H9 (cell line): ENCODE results near the gene IPO11. TPM values are rescaled to one million over a fixed set of nuclear protein-coding genes. Genes with fewer than 3 reads are reported as not detected.
A peak's percentile ranks its signal among the peaks of the same experiment; 100 is the strongest.
"Not testable (repeated sequence)": the region's sequence is repeated elsewhere in the genome, so short reads cannot be mapped to it uniquely, and the experiment has no call there.

Experiments
- DNase-seq: peaks from one replicate; pipeline ENCODE4 v3.0.0-alpha.2; 2017
- H2AFZ ChIP-seq: one replicate; pipeline ENCODE4 v1.6.1; 2013; ENCODE audit warnings: mild to moderate bottlenecking, low read length, control low read depth, moderate library complexity
- H2AK5ac ChIP-seq: 2 replicates; pipeline ENCODE4 v1.6.1; 2013; ENCODE audit warnings: low read length, control low read depth, mixed read lengths; ENCODE audit not compliant: insufficient read length
- H2BK120ac ChIP-seq: one replicate; pipeline ENCODE4 v1.6.1; 2013; ENCODE audit warnings: low read depth, mild to moderate bottlenecking, low read length, control low read depth, inconsistent platforms; ENCODE audit not compliant: poor library complexity, severe bottlenecking
- H2BK12ac ChIP-seq: 2 replicates; pipeline ENCODE4 v1.6.1; 2013; ENCODE audit warnings: low read length, control low read depth, mixed read lengths, low read depth; ENCODE audit not compliant: insufficient read length
- H2BK15ac ChIP-seq: 2 replicates; pipeline ENCODE4 v1.6.1; 2013; ENCODE audit warnings: low read depth, low read length, control low read depth
- H2BK20ac ChIP-seq: one replicate; pipeline ENCODE4 v1.6.1; 2013; ENCODE audit warnings: low read depth, mild to moderate bottlenecking, low read length, control low read depth, inconsistent platforms; ENCODE audit not compliant: poor library complexity, severe bottlenecking
- H2BK5ac ChIP-seq: 2 replicates; pipeline ENCODE4 v1.6.1; 2013; ENCODE audit warnings: low read length, control low read depth, mixed read lengths; ENCODE audit not compliant: insufficient read length
- H3K14ac ChIP-seq: 2 replicates; pipeline ENCODE4 v1.6.1; 2013; ENCODE audit warnings: low read length, control low read depth; ENCODE audit not compliant: insufficient read depth
- H3K18ac ChIP-seq: 2 replicates; pipeline ENCODE4 v1.6.1; 2013; ENCODE audit warnings: low read depth, mild to moderate bottlenecking, mixed read lengths, low read length, control low read depth; ENCODE audit not compliant: insufficient read length
- H3K23ac ChIP-seq: 2 replicates; pipeline ENCODE4 v1.6.1; 2013; ENCODE audit warnings: low read length, control low read depth, mixed read lengths, low read depth; ENCODE audit not compliant: insufficient read length
- H3K23me2 ChIP-seq: 2 replicates; pipeline ENCODE4 v1.6.1; 2013; ENCODE audit warnings: low read depth, mild to moderate bottlenecking, mixed read lengths, low read length, control low read depth; ENCODE audit not compliant: insufficient read length, poor library complexity, severe bottlenecking
- H3K27ac ChIP-seq: 2 replicates; pipeline ENCODE4 v1.5.1; 2013; ENCODE audit warnings: low read length, control low read depth, mixed read lengths, low read depth; ENCODE audit not compliant: insufficient read length
- H3K27me3 ChIP-seq: 2 replicates; pipeline ENCODE4 v1.6.1; 2013; ENCODE audit warnings: low read length, control low read depth, inconsistent platforms; ENCODE audit not compliant: insufficient read depth
- H3K4ac ChIP-seq: 2 replicates; pipeline ENCODE4 v1.6.1; 2013; ENCODE audit warnings: low read depth, mild to moderate bottlenecking, control low read depth, inconsistent platforms, low read length, moderate library complexity
- H3K4me1 ChIP-seq: 2 replicates; pipeline ENCODE4 v1.6.1; 2013; ENCODE audit warnings: low read length, control low read depth, inconsistent platforms; ENCODE audit not compliant: insufficient read depth
- H3K4me2 ChIP-seq: 2 replicates; pipeline ENCODE4 v1.6.1; 2013; ENCODE audit warnings: low read length, control low read depth, mixed read lengths; ENCODE audit not compliant: insufficient read length, insufficient read depth
- H3K56ac ChIP-seq: 2 replicates; pipeline ENCODE4 v1.6.1; 2013; ENCODE audit warnings: low read depth, mild to moderate bottlenecking, mixed read lengths, low read length, control low read depth; ENCODE audit not compliant: insufficient read length
- H3K79me1 ChIP-seq: 2 replicates; pipeline ENCODE4 v1.6.1; 2013; ENCODE audit warnings: low read depth, mild to moderate bottlenecking, moderate library complexity, low read length, control low read depth, inconsistent platforms; ENCODE audit not compliant: insufficient read depth, poor library complexity, severe bottlenecking
- H3K79me2 ChIP-seq: 2 replicates; pipeline ENCODE4 v1.6.1; 2013; ENCODE audit warnings: low read length, control low read depth, inconsistent platforms; ENCODE audit not compliant: insufficient read depth
- H3K9ac ChIP-seq: 2 replicates; pipeline ENCODE4 v1.6.1; 2013; ENCODE audit warnings: low read length, control low read depth, mixed read lengths; ENCODE audit not compliant: insufficient read length; ENCODE audit errors: extremely low read depth
- H3K9me3 ChIP-seq: one replicate; pipeline ENCODE4 v1.6.1; 2013; ENCODE audit warnings: low read depth, low read length, inconsistent platforms; ENCODE audit not compliant: control insufficient read depth
- H3T11ph ChIP-seq: one replicate; pipeline ENCODE4 v1.6.1; 2013; ENCODE audit warnings: mild to moderate bottlenecking, low read length, control low read depth, inconsistent platforms
- H4K20me1 ChIP-seq: one replicate; pipeline ENCODE4 v1.6.1; 2013; ENCODE audit not compliant: control insufficient read depth, insufficient read length, insufficient read depth
- H4K5ac ChIP-seq: 2 replicates; pipeline ENCODE4 v1.6.1; 2013; ENCODE audit warnings: low read depth, mild to moderate bottlenecking, mixed read lengths, low read length, control low read depth; ENCODE audit not compliant: insufficient read length
- H4K8ac ChIP-seq: replicated peaks from 2 replicates; pipeline ENCODE4 v1.6.1; 2013; ENCODE audit warnings: low read length, control low read depth, mixed read lengths, low read depth; ENCODE audit not compliant: insufficient read length
- H4K91ac ChIP-seq: 2 replicates; pipeline ENCODE4 v1.6.1; 2013; ENCODE audit warnings: low read depth, mild to moderate bottlenecking, moderate library complexity, mixed read lengths, low read length, control low read depth; ENCODE audit not compliant: insufficient read length
- H3K27ac Mint-ChIP-seq, 3 experiments: 2 replicates in 2 of 3; 3 replicates in 1 of 3; pipeline ENCODE4 v1.8.0; 2020 to 2021; ENCODE audit warnings: mixed read lengths in 3 of 3, mild to moderate bottlenecking in 1 of 3, moderate library complexity in 1 of 3
- H3K27me3 Mint-ChIP-seq: 2 replicates; pipeline ENCODE4 v1.8.0; 2021; ENCODE audit warnings: low read depth, mild to moderate bottlenecking, moderate library complexity, mixed read lengths
- H3K36me3 Mint-ChIP-seq, 3 experiments: 2 replicates in 2 of 3; 3 replicates in 1 of 3; pipeline ENCODE4 v1.8.0; 2020 to 2021; ENCODE audit warnings: low read depth in 3 of 3, mixed read lengths in 3 of 3; ENCODE audit not compliant: insufficient read depth in 1 of 3
- H3K4me1 Mint-ChIP-seq, 2 experiments: 2 replicates each; pipeline ENCODE4 v1.8.0; 2020; ENCODE audit warnings: mixed read lengths in 2 of 2
- H3K4me3 Mint-ChIP-seq, 2 experiments: 2 replicates in 1 of 2; 3 replicates in 1 of 2; pipeline ENCODE4 v1.8.0; 2020 to 2021; ENCODE audit warnings: mild to moderate bottlenecking in 2 of 2, mixed read lengths in 2 of 2, moderate library complexity in 1 of 2
- H3K9me3 Mint-ChIP-seq, 2 experiments: 2 replicates in 1 of 2; 3 replicates in 1 of 2; pipeline ENCODE4 v1.8.0; 2020; ENCODE audit warnings: mild to moderate bottlenecking in 2 of 2, mixed read lengths in 2 of 2, moderate library complexity in 1 of 2
- whole genome bisulfite sequencing: extraction: QIAGEN DNeasy Blood & Tissue Kit; methylation state at CpG from one replicate; pipeline ENCODE4 v1.1.7; 2013; ENCODE audit warnings: missing lambda C conversion rate, low lambda C conversion rate, mixed read lengths; ENCODE audit not compliant: insufficient read length; ENCODE audit errors: extremely low coverage; 5-methylcytosine and 5-hydroxymethylcytosine counted together
- total RNA-seq: library from RNA; stranded (reverse); gene quantifications from 2 replicates; pipeline ENCODE4 v1.2.1, GENCODE V29; 2021
- TF ChIP-seq, protein P1 (sequence below): fragments of 200-600 bp; sonication (generic); conservative IDR thresholded peaks from 3 replicates; pipeline ENCODE4 v1.8.0; 2021; ENCODE audit warnings: antibody characterized with exemption, mild to moderate bottlenecking

IPO11 gene
- total RNA-seq, 1 experiment from 2014 or later: 63.0 TPM

DNA sequence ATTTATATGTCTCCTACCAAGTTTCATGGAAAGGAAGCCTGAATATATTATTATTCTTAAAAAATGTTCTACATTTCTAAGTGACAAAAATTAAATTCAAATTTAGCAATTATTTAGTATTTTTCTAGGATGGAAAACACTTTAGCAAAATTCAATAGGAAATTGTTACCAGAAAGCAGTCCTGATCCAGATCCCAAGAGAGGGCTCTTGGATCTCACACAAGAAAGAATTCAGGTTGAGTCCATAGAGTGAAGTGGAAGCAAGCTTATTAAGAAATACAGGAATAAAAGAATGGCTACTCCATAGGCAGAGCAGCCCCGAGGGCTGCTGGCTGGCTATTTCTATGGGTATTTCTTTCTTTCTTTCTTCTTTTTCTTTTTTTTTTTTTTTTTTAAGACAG is 210.7 kb downstream of the IPO11 start:
- H3K4me1 Mint-ChIP-seq: peaks cover 44 to 46% of the 10 kb centered on the region in 2 experiments
- Histone ChIP-seq H3K79me2 (no peaks in the 10 kb centered on the region), H2BK5ac (no peak overlapping the region), H3K4ac (no peak overlapping the region), H3K23ac (no peak overlapping the region), H3K9me3 (no peaks in the 10 kb centered on the region), H3K27me3 (no peaks in the 10 kb centered on the region), H3K14ac (no peak overlapping the region), H2BK15ac (no peak overlapping the region), H3K4me1 (peaks cover 9% of the 10 kb centered on the region; the same call in 1 of the 2 replicates), H3K79me1 (no peaks in the 10 kb centered on the region), H2AFZ (no peak overlapping the region), H3K4me2 (no peak overlapping the region), H2BK20ac (no peak overlapping the region), H3K9ac (no peak overlapping the region), H3K23me2 (no peaks in the 10 kb centered on the region), H2AK5ac (no peak overlapping the region), H3T11ph (no peak overlapping the region), H4K5ac (no peak overlapping the region), H4K8ac (no peak overlapping the region), H3K27ac (no peak overlapping the region), H2BK12ac (no peak overlapping the region), H2BK120ac (no peak overlapping the region), H3K18ac (no peak overlapping the region), H4K91ac (no peak overlapping the region), H3K56ac (no peak overlapping the region), H4K20me1 (no peaks in the 10 kb centered on the region)
- no CpG with 5 or more reads among the region's 1 CpG for WGBS
- no peaks in the 10 kb centered on the region for H3K9me3 Mint-ChIP-seq
- no peak overlapping the region for H3K27ac Mint-ChIP-seq
- TF ChIP-seq, protein P1, sequence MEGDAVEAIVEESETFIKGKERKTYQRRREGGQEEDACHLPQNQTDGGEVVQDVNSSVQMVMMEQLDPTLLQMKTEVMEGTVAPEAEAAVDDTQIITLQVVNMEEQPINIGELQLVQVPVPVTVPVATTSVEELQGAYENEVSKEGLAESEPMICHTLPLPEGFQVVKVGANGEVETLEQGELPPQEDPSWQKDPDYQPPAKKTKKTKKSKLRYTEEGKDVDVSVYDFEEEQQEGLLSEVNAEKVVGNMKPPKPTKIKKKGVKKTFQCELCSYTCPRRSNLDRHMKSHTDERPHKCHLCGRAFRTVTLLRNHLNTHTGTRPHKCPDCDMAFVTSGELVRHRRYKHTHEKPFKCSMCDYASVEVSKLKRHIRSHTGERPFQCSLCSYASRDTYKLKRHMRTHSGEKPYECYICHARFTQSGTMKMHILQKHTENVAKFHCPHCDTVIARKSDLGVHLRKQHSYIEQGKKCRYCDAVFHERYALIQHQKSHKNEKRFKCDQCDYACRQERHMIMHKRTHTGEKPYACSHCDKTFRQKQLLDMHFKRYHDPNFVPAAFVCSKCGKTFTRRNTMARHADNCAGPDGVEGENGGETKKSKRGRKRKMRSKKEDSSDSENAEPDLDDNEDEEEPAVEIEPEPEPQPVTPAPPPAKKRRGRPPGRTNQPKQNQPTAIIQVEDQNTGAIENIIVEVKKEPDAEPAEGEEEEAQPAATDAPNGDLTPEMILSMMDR: no peak
- peaks cover 0 to 6% (median 5%) of the 10 kb centered on the region in 3 experiments; a peak in 4 of 7 replicates for H3K36me3 Mint-ChIP-seq
- DNase-seq: no peak
- H3K27me3 Mint-ChIP-seq: no peaks in the 10 kb centered on the region
- H3K4me3 Mint-ChIP-seq: no peak overlapping the region

DNA sequence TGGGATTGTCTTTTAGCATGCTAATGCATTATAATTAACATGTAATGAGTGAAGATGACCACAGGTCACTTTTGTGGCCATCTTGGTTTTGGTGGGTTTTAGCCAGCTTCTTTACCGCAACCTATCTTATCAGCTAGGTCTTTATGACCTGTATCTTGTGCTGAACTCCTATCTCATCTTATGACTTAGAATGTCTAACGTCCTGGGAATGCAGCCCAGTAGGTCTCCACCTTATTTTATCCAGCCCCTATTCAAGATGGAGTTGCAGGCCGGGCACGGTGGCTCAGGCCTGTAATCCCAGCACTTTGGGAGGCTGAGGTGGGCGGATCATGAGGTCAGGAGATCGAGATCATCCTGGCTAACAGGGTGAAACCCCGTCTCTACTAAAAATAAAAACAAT is 211.9 kb downstream of the IPO11 start:
- not testable (repeated sequence) for H3K23ac ChIP-seq, H3K79me1 ChIP-seq, H3T11ph ChIP-seq, H3K36me3 Mint-ChIP-seq, H4K5ac ChIP-seq, H3K9ac ChIP-seq, H3K4ac ChIP-seq, H2BK120ac ChIP-seq, H3K27ac ChIP-seq, H3K9me3 Mint-ChIP-seq, H3K27me3 Mint-ChIP-seq, H3K14ac ChIP-seq, H3K18ac ChIP-seq, H3K9me3 ChIP-seq, H4K91ac ChIP-seq, H3K4me1 ChIP-seq, H2BK15ac ChIP-seq, H3K27me3 ChIP-seq, H4K8ac ChIP-seq, H4K20me1 ChIP-seq, H2AK5ac ChIP-seq, H3K23me2 ChIP-seq, H2BK12ac ChIP-seq, H3K4me2 ChIP-seq, H2BK20ac ChIP-seq, H2AFZ ChIP-seq, DNase-seq, H2BK5ac ChIP-seq, H3K56ac ChIP-seq, H3K79me2 ChIP-seq, H3K4me3 Mint-ChIP-seq
- H3K4me1 Mint-ChIP-seq: peaks cover 46 to 47% of the 10 kb centered on the region in 2 experiments
- WGBS: no CpG with 5 or more reads among the region's 7 CpGs
- peak overlapping the region in 2 of 3 experiments; percentile 25 to 35; a peak in 2 of 7 replicates for H3K27ac Mint-ChIP-seq
